ENCODE data around the gene PCDHGA3.

The PCDHGA3 gene

DNA sequence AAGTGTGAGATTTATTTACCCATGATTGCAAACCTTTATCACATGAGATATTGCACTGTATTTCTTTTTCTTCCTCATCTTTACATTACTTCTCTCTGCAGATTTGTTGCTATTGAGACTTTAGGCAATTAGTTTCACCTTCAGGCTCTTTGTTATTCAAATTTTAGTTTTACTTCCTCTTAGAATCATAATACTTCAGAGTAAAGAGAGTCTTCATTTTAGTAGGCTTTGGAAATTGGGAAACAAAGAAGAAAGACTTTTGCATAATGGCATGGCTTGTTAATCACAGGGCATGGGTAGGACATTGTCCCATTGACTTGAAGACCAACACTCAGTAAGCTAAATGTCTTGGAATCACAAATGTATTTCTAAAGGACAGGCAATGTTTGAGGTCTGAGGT lies 19.1 kb downstream of the PCDHGA3 start:
- Histone ChIP-seq H3K4me3 (ENCODE audit: low read depth in 1 of 2, low read length in 1 of 2) (no peak overlapping the region), H3K27me3 (peaks cover 100% of the 10 kb centered on the region), H3K9me3 (peaks cover 45% of the 10 kb centered on the region), H3K4me1 (ENCODE audit: control insufficient read depth in 1 of 2, insufficient read depth in 1 of 2, low read depth in 1 of 2, low read length in 1 of 2) (no peaks in the 10 kb centered on the region), H3K27ac (no peak overlapping the region), H3K36me3 (no peaks in the 10 kb centered on the region)
- TF ChIP-seq, protein P1, sequence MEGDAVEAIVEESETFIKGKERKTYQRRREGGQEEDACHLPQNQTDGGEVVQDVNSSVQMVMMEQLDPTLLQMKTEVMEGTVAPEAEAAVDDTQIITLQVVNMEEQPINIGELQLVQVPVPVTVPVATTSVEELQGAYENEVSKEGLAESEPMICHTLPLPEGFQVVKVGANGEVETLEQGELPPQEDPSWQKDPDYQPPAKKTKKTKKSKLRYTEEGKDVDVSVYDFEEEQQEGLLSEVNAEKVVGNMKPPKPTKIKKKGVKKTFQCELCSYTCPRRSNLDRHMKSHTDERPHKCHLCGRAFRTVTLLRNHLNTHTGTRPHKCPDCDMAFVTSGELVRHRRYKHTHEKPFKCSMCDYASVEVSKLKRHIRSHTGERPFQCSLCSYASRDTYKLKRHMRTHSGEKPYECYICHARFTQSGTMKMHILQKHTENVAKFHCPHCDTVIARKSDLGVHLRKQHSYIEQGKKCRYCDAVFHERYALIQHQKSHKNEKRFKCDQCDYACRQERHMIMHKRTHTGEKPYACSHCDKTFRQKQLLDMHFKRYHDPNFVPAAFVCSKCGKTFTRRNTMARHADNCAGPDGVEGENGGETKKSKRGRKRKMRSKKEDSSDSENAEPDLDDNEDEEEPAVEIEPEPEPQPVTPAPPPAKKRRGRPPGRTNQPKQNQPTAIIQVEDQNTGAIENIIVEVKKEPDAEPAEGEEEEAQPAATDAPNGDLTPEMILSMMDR (IDR thresholded peaks at IDR 0.05): no peak

DNA sequence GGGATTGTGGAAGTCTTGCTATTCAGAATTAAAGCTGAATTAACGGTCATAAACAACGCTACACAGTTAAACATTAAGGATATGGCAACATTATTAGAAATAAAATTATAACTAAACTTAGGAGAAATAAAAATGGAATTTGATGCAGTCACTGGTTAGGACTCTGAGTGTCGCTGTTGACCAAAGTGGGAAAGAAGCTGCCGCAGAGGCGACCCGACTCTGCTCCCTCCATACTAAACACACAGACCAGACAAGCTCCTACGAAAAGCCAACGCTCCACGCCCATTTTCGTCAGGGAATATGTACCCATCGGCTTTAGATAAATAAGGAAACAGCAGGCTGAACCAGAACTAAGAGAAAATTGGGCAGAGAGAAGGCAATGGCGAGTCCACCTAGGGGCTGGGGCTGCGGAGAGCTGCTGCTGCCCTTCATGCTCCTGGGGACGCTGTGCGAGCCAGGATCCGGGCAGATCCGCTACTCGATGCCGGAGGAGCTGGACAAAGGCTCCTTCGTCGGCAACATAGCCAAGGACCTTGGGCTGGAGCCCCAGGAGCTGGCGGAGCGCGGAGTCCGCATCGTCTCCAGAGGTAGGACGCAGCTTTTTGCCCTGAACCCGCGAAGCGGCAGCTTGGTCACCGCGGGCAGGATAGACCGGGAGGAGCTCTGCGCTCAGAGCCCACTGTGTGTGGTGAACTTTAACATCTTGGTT lies 20.5 kb downstream of the PCDHGA3 start, which contains the start of gene PCDHGA5:
TSS of gene PCDHGA5 (plus strand) at position 211 of the 709 bp plus-strand sequence. CDS start at position 380, 169 bp downstream.
- H3K27me3 ChIP-seq: peaks cover 100% of the 10 kb centered on the region
- H3K36me3 ChIP-seq: no peaks in the 10 kb centered on the region
- H3K4me1 ChIP-seq (ENCODE audit: control insufficient read depth in 1 of 2, insufficient read depth in 1 of 2, low read depth in 1 of 2, low read length in 1 of 2): no peaks in the 10 kb centered on the region
- H3K27ac ChIP-seq: no peak within 1 kb of the TSS
- H3K4me3 ChIP-seq (ENCODE audit: low read depth in 1 of 2, low read length in 1 of 2): no peak within 1 kb of the TSS
- H3K9me3 ChIP-seq: peaks cover 51% of the 10 kb centered on the region
- TF ChIP-seq, protein P1 (IDR thresholded peaks at IDR 0.05): no peak

DNA sequence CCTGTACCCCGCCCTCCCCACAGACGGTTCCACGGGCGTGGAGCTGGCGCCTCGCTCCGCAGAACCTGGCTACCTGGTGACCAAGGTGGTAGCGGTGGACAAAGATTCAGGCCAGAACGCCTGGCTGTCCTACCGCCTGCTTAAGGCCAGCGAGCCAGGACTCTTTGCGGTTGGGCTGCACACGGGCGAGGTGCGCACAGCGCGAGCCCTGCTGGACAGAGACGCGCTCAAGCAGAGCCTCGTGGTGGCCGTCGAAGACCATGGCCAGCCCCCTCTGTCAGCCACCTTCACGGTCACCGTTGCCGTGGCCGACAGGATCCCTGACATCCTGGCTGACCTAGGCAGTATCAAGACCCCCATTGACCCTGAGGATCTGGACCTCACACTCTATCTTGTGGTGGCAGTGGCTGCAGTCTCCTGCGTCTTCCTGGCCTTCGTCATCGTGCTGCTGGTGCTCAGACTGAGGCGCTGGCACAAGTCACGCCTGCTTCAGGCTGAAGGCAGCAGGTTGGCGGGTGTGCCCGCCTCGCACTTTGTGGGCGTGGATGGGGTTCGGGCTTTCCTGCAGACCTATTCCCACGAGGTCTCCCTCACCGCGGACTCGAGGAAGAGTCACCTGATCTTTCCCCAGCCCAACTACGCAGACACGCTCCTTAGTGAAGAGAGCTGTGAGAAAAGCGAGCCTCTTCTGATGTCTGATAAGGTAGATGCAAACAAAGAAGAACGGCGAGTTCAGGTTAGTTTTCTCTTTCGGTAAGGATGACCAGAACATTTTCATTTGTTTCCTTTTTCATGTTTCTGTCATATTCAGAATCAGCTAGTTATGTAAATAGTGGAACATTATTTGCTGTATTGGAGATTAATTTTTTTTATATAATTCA lies 22.6 kb downstream of the PCDHGA3 start:
- Histone ChIP-seq H3K9me3 (peaks cover 43% of the 10 kb centered on the region), H3K27me3 (peaks cover 100% of the 10 kb centered on the region), H3K4me1 (ENCODE audit: control insufficient read depth in 1 of 2, insufficient read depth in 1 of 2, low read depth in 1 of 2, low read length in 1 of 2) (no peaks in the 10 kb centered on the region), H3K27ac (no peak overlapping the region), H3K4me3 (ENCODE audit: low read depth in 1 of 2, low read length in 1 of 2) (no peak overlapping the region), H3K36me3 (no peaks in the 10 kb centered on the region)
- TF ChIP-seq, protein P1 (IDR thresholded peaks at IDR 0.05): no peak

DNA sequence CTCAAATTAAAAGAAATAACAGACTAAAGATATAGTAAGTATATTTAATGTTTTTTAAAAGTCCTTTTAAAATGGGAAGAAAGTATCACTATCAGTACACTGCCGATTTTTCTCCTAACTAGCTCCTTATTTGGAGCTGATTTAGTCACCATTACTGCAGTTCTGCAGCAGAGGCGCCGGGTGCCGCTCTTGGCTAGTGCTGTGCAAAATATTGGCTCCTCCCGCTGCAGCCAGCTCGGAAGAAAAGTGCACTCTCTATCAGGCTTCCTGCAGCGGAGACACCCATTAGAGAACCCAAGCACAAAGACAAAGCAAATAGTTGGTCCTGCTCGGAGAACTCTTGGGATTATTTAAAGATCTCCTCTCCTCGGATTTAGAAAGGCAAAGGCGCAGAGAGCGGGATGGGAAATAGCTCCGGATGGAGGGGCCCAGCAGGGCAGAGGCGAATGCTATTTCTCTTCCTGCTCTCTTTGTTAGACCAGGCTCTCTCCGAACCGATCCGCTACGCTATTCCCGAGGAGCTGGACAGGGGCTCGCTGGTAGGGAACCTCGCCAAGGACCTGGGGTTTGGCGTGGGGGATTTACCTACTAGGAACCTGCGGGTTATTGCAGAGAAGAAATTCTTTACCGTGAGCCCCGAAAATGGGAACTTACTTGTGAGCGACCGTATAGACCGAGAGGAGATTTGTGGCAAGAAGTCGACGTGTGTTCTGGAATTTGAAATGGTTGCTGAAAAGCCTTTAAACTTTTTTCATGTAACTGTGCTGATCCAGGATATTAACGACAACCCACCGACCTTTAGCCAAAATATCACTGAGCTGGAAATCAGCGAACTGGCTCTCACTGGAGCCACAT lies 26.6 kb downstream of the PCDHGA3 start, which contains the start of gene PCDHGB3:
TSS of gene PCDHGB3 (plus strand) at position 249 of the 855 bp plus-strand sequence. CDS start at position 402, 153 bp downstream.
- Histone ChIP-seq H3K9me3 (peaks cover 44% of the 10 kb centered on the region), H3K27me3 (peaks cover 100% of the 10 kb centered on the region), H3K36me3 (no peaks in the 10 kb centered on the region), H3K4me1 (ENCODE audit: control insufficient read depth in 1 of 2, insufficient read depth in 1 of 2, low read depth in 1 of 2, low read length in 1 of 2) (no peaks in the 10 kb centered on the region), H3K27ac (no peak within 1 kb of the TSS), H3K4me3 (ENCODE audit: low read depth in 1 of 2, low read length in 1 of 2) (no peak within 1 kb of the TSS)
- TF ChIP-seq, protein P1 (IDR thresholded peaks at IDR 0.05): no peak

All from neutrophil (primary cell).